Nephron progenitor cell (in vitro differentiated cells): ENCODE measurements around the gene MS4A10.

Experiments
- DNase-seq: peaks from one replicate; pipeline ENCODE4 v3.0.0; 2021
- H3K27ac Mint-ChIP-seq: 2 replicates; pipeline ENCODE4 v1.8.0; 2021; ENCODE audit warnings: mild to moderate bottlenecking, moderate library complexity, mixed read lengths
- H3K27me3 Mint-ChIP-seq: 2 replicates; pipeline ENCODE4 v1.8.0; 2021; ENCODE audit warnings: mild to moderate bottlenecking, low read depth, mixed read lengths; ENCODE audit not compliant: poor library complexity
- H3K36me3 Mint-ChIP-seq: 2 replicates; pipeline ENCODE4 v1.8.0; 2021; ENCODE audit warnings: low read depth, mixed read lengths
- H3K4me1 Mint-ChIP-seq: 2 replicates; pipeline ENCODE4 v1.8.0; 2021; ENCODE audit warnings: mixed read lengths
- H3K4me3 Mint-ChIP-seq: 2 replicates; pipeline ENCODE4 v1.8.0; 2021; ENCODE audit warnings: mild to moderate bottlenecking, moderate library complexity, mixed read lengths
- H3K9me3 Mint-ChIP-seq: 2 replicates; pipeline ENCODE4 v1.8.0; 2021; ENCODE audit warnings: mild to moderate bottlenecking, moderate library complexity, mixed read lengths
- TF ChIP-seq, protein P1 (sequence below): fragments of 200-600 bp; sonication (generic); IDR thresholded peaks from 2 replicates; pipeline ENCODE4 v1.5.0; 2021; ENCODE audit warnings: antibody characterized with exemption

Gene MS4A10

DNA sequence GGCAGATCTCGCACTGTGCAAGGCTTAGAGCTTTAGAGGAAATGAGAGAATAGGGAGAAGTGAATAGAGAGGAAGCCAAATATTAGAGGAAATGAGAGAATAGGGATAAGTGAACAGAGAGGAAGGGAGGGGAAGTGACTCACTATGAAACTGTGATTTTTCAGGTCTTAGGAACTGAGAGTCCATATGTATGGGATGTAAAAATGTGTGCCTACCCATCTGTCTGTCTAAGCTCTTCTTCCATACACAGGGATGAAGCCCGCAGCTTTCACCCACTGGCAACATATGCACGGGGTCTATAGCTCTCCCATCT, 50.4 kb downstream of the MS4A10 start:
- no peaks in the 10 kb centered on the region for H3K36me3 Mint-ChIP-seq
- no peaks in the 10 kb centered on the region for H3K9me3 Mint-ChIP-seq
- H3K27ac Mint-ChIP-seq: no peak overlapping the region
- TF ChIP-seq, protein P1, sequence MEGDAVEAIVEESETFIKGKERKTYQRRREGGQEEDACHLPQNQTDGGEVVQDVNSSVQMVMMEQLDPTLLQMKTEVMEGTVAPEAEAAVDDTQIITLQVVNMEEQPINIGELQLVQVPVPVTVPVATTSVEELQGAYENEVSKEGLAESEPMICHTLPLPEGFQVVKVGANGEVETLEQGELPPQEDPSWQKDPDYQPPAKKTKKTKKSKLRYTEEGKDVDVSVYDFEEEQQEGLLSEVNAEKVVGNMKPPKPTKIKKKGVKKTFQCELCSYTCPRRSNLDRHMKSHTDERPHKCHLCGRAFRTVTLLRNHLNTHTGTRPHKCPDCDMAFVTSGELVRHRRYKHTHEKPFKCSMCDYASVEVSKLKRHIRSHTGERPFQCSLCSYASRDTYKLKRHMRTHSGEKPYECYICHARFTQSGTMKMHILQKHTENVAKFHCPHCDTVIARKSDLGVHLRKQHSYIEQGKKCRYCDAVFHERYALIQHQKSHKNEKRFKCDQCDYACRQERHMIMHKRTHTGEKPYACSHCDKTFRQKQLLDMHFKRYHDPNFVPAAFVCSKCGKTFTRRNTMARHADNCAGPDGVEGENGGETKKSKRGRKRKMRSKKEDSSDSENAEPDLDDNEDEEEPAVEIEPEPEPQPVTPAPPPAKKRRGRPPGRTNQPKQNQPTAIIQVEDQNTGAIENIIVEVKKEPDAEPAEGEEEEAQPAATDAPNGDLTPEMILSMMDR: no peak
- no peak overlapping the region for H3K4me3 Mint-ChIP-seq
- H3K27me3 Mint-ChIP-seq: peaks cover 37% of the 10 kb centered on the region
- no peak for DNase-seq
- peaks cover 28% of the 10 kb centered on the region for H3K4me1 Mint-ChIP-seq

DNA sequence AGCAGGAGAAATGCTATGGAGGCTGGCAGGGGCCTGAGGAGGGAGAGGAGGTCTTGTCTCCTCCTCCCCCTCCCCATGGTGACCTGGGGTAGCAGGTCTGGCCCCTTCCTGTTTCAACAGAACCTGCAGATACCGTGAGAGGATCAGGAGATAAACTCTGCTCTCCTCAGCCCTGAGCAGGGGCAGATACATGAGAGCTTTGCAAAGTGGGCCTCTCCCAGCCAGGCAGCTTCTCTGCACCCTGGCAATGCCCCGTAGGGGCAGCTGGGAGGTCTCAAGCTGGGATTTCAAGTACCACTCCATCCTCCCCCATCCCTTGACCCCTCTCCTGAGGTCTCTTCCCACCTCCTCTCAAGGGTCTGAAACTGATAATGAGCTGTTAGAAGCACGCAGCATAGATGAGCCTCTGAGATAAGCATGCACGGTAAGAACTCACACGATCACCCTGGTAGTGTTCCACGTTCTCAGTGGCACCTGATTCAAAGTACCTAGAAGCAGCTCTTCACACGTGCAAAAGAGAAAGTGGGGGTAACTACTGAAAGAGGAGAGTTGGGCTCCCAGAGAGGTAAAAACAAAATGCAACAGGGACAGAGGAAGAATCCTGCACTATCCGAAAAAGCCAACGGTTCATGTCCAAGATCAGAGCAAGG, 51.9 kb downstream of the MS4A10 start:
- Mint-ChIP-seq H3K4me3 (no peak overlapping the region), H3K27me3 (peaks cover 31% of the 10 kb centered on the region), H3K9me3 (no peaks in the 10 kb centered on the region), H3K4me1 (peaks cover 43% of the 10 kb centered on the region), H3K36me3 (no peaks in the 10 kb centered on the region), H3K27ac (no peak overlapping the region)
- no peak for DNase-seq
- TF ChIP-seq, protein P1: no peak

DNA sequence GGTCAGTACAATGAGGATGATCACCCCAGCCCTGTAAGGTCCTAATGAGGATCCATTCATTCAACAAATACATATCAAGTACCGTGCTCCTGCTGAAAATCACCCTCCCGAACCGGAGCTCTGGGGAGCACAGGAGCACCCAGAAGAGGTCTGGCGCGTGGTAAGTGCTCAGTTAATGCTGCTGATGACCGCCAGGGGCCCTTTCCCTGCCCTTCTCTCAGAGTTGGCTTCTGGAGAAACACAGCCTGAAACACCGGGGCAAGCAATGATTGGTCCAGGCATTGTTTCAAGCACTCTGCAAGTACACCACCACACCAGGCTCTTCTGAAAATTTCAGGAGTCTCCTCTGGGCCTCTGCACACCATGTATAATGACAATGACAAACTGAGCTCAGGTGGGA, 53.0 kb downstream of the MS4A10 start:
- TF ChIP-seq, protein P1: no peak

DNA sequence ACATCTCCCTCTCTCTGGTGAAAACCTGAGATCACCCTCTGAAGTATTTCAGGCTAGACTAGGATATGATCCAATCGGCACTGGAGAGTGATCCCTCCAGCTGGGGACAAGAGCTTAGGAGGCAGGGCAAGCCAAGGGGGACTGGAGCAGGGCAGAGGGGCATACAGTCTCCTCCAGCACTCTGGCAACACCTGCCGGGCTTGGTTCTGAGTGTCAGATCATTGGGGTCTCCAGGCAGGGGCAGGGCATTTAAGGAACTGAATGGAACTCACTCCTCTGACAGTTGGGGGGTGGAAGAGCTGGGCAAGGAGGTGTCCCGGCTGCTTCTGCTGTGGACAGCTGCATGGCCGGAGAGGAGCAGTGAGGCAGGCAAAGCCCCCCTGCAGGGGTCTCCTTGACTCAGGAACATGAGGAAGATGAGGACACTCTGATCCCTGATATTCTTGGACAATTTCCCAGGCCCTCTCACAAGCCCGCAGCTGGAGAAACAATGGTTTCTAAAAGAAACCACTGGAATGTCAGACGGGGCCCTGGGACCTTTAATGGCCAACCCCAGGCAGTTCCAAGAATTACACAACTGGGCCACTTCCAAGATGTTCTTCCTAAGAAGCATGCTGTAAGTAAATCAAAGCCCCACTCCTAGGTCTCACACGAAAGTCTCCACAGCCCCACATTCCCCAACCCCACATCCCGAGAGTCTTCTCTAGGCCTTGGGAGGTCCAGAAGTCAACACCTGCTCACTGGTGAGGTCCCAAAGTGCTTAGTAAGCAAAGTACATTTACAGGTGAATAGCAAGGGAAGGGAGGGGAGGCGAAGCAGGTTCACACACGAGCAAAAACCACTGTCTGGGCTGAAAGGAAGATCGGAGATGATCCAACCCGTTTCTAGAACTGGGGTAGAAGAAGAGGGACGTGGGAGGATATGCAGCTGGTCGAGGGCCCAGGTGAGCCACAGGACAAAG, 55.6 kb downstream of the MS4A10 start:
- Mint-ChIP-seq H3K36me3 (no peaks in the 10 kb centered on the region), H3K9me3 (no peaks in the 10 kb centered on the region), H3K27ac (peak overlapping the region; percentile 89), H3K4me1 (peaks cover 76% of the 10 kb centered on the region), H3K4me3 (peak overlapping the region; percentile 91), H3K27me3 (peaks cover 11% of the 10 kb centered on the region)
- TF ChIP-seq, protein P1: no peak
- no peak for DNase-seq

More for the DNA sequence above, 53.0 kb downstream of the MS4A10 start:
- Mint-ChIP-seq H3K9me3 (no peaks in the 10 kb centered on the region), H3K4me3 (no peak overlapping the region), H3K27ac (no peak overlapping the region), H3K27me3 (peaks cover 21% of the 10 kb centered on the region), H3K36me3 (no peaks in the 10 kb centered on the region), H3K4me1 (peaks cover 51% of the 10 kb centered on the region)
- DNase-seq: no peak

DNA sequence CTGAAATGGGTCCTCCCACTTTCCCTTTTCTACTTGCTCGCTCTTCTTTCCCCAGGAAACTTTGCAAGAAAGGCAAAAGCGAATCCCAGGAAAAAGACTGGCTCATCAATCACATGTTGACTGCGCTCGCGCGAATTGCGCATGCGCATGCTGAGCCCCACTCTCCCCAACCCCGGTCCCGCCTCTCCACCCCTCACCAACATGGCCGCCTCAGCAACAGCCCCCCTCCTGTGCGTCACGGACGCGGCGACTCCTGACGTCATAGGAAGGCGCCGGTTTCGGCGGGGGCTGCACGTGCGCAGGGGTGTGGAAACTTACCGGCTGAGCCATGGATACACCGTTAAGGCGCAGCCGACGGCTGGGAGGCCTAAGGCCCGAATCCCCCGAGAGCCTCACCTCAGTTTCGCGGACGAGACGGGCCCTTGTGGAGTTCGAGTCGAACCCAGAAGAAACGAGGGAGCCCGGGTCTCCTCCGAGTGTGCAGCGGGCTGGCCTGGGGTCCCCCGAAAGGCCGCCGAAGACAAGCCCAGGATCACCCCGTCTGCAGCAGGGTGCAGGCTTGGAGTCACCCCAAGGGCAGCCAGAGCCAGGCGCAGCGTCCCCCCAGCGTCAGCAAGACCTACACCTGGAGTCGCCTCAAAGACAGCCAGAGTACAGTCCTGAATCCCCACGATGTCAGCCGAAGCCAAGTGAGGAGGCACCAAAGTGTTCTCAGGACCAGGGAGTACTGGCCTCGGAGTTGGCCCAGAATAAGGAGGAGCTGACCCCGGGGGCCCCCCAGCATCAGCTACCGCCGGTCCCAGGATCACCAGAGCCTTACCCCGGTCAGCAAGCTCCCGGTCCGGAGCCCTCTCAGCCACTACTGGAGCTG, 56.9 kb downstream of the MS4A10 start, which contains the start of gene CCDC86:
Gene CCDC86, plus strand, starts transcription at position 317 of the 871 bp plus-strand sequence. Its CDS starts 12 bp downstream, at position 329.
- H3K4me1 Mint-ChIP-seq: peaks cover 75% of the 10 kb centered on the region
- peaks cover 4% of the 10 kb centered on the region for H3K36me3 Mint-ChIP-seq
- H3K27me3 Mint-ChIP-seq: peaks cover 6% of the 10 kb centered on the region
- no peaks in the 10 kb centered on the region for H3K9me3 Mint-ChIP-seq
- H3K4me3 Mint-ChIP-seq: peak within 1 kb of the TSS; percentile 91
- DNase-seq: peak; percentile 99
- H3K27ac Mint-ChIP-seq: peak within 1 kb of the TSS; percentile 68
- TF ChIP-seq, protein P1: no peak
